ENCODE data around the gene KDM8. TPM values are rescaled to one million over a fixed set of nuclear protein-coding genes. Genes with fewer than 3 reads are reported as not detected.

KDM8 gene
- total RNA-seq, 1 experiment from 2014 or later = 5.3 TPM

GRCh38 chr16:27231692-27232060 is 28.4 kb downstream of the KDM8 start:
- H3K9me2 ChIP-seq (ENCODE audit: insufficient read depth) = no peaks in the 10 kb centered on the region
- no peak overlapping the region for H3K4me2 ChIP-seq (ENCODE audit: low read length)
- H3K9me3 ChIP-seq (ENCODE audit: control insufficient read depth in 1 of 2, insufficient read depth in 1 of 2, low read depth in 1 of 2, low read length in 2 of 2) = no peaks in the 10 kb centered on the region
- peaks cover 0 to 7% of the 10 kb centered on the region in 2 experiments; a peak in 2 of 4 replicates for H3K36me3 ChIP-seq (ENCODE audit: control insufficient read depth in 1 of 2, insufficient read depth in 2 of 2, low read length in 2 of 2)
- intact Hi-C loops (cut with micrococcal nuclease) = no loop called here
- RAD21 ChIA-PET (ENCODE audit: low non-redundant PET in 1 of 2, low total read pairs in 2 of 2, uncharacterized antibody in 2 of 2, unreplicated experiment in 2 of 2) = no interaction called here
- ATAC-seq (no peak), DNase-seq (ENCODE audit: low read depth, low spot score) (no peak)
- no peak overlapping the region for H3K9ac ChIP-seq (ENCODE audit: low read length)
- BruUV-seq (replicated peaks) = no TSS peak
- H3K4me1 ChIP-seq (ENCODE audit: control insufficient read depth in 1 of 2, insufficient read depth in 2 of 2, low read length in 2 of 2) = peaks cover 11 to 21% of the 10 kb centered on the region in 2 experiments; a peak in 3 of 4 replicates
- no peaks in the 10 kb centered on the region for H4K20me1 ChIP-seq (ENCODE audit: insufficient read depth)
- no peak overlapping the region for H2AFZ ChIP-seq (ENCODE audit: low read depth, low read length, poor library complexity, severe bottlenecking)
- no peak overlapping the region for H3K27ac ChIP-seq (ENCODE audit: low read depth, low read length)
- no peaks in the 10 kb centered on the region for H3K79me2 ChIP-seq (ENCODE audit: insufficient read depth, low read length)
- TF ChIP-seq SIN3A (IDR thresholded peaks at IDR 0.05; ENCODE audit: low read depth) = no peak
- TF ChIP-seq RAD21 (IDR thresholded peaks at IDR 0.05; ENCODE audit: low read depth) = no peak
- no peak for TF ChIP-seq CBX3 (IDR thresholded peaks at IDR 0.05; ENCODE audit: low read depth)
- no peak for TF ChIP-seq EZH2phosphoT487 (IDR thresholded peaks at IDR 0.05; ENCODE audit: borderline replicate concordance)
- TF ChIP-seq SP1 (IDR thresholded peaks at IDR 0.05; ENCODE audit: low read depth) = no peak
- TF ChIP-seq SRF (IDR thresholded peaks at IDR 0.05; ENCODE audit: low read depth) = no peak
- no peak for TF ChIP-seq EZH2 (IDR thresholded peaks at IDR 0.05)
- TF ChIP-seq YY1 (IDR thresholded peaks at IDR 0.05; ENCODE audit: extremely low read depth, insufficient replicate concordance, low read depth, low read length) = no peak
- no peak for TF ChIP-seq EGR1 (IDR thresholded peaks at IDR 0.05; ENCODE audit: low read depth)
- no peak for TF ChIP-seq POLR2AphosphoS5 (IDR thresholded peaks at IDR 0.05; ENCODE audit: low read depth, low read length)
- TF ChIP-seq POLR2A (IDR thresholded peaks at IDR 0.05; ENCODE audit: borderline replicate concordance, extremely low read depth, insufficient read depth, insufficient read length) = no peak
- TF ChIP-seq CTCF (IDR thresholded peaks at IDR 0.05 in 2 of 3, conservative IDR thresholded peaks at IDR 0.05 in 1 of 3; ENCODE audit: borderline replicate concordance in 1 of 3, insufficient read depth in 1 of 3, low read depth in 2 of 3, low read length in 2 of 3) = no peak
- no peak for TF ChIP-seq REST (IDR thresholded peaks at IDR 0.05; ENCODE audit: low read depth)
- no peak for TF ChIP-seq FOSL1 (IDR thresholded peaks at IDR 0.05; ENCODE audit: low read depth)
- TF ChIP-seq ELF1 (IDR thresholded peaks at IDR 0.05; ENCODE audit: borderline replicate concordance, low read depth) = no peak
- no peak overlapping the region for H3K4me3 ChIP-seq (replicated peaks in 1 of 2; ENCODE audit: low read depth in 1 of 2, low read length in 2 of 2)
- CTCF ChIA-PET = no interaction called here
- POLR2A ChIA-PET = no interaction called here
- no peaks in the 10 kb centered on the region for H3K27me3 ChIP-seq (ENCODE audit: insufficient read depth, low read length)

Measured in HCT116 (cell line).